Stimulated activated CD8-positive, alpha-beta memory T cell treated with anti-CD3 and anti-CD28 coated beads, Interleukin-15, amount 100 ng/mL, for 24 hours (primary cell): ENCODE measurements around the gene INAVA.

Source experiments
- DNase-seq: peaks from one replicate; pipeline ENCODE4 v3.0.0-alpha.2; 2020; ENCODE audit warnings: low read depth

The INAVA gene, protein sequence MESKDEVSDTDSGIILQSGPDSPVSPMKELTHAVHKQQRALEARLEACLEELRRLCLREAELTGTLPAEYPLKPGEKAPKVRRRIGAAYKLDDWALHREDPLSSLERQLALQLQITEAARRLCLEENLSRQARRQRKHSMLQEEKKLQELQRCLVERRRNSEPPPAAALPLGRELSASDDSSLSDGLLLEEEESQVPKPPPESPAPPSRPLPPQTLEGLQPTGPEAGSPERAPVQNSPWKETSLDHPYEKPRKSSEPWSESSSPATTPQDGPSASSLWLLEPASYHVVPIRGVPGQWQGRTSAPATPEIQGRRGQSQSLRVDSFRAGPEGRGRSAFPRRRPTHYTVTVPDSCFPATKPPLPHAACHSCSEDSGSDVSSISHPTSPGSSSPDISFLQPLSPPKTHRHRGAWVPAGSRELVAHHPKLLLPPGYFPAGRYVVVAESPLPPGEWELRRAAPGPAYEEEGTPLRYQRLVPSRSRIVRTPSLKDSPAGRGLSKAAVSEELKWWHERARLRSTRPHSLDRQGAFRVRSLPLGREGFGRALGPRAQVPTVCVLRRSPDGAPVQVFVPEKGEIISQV

DNA sequence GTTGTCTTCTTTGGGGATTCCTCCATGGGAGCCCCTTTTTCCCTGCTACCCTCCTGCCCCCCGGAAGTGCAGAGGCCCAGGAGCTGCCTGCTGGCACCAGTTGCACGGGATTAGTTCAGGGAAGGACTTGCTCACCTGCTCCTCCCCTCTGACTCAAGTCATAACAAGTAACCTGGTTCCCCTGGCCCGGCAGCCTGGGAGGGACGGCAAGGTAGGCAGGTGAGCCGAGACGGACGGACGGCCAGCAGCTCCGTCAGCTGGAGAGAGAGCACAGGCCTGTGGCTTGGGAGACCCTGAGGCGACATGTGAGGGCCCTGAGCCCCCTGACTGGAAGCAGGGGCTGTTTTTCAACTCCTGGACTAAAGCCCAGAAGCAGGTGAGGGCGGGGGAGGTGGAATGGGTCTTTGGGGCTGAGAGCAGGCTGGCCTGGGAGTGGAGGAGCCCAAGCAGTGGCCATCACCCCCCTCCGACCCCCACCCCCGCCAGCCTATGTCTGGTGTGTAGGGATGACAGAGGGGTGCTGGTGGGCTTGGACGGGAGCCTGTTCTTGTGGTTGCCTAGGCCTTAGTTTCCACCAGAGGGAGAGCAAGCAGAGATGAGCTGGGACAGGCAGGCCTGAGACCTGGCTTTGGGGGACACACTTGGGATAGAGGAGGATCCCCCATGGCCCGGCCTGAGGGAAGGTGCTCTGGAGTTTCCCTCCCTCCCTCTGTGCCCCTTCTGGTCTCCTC lies at the start of gene INAVA:
TSS of gene INAVA (plus strand) at position 189 of the 731 bp plus-strand sequence. CDS start 3,501 bp downstream, outside the sequence.
- DNase-seq = no peak

DNA sequence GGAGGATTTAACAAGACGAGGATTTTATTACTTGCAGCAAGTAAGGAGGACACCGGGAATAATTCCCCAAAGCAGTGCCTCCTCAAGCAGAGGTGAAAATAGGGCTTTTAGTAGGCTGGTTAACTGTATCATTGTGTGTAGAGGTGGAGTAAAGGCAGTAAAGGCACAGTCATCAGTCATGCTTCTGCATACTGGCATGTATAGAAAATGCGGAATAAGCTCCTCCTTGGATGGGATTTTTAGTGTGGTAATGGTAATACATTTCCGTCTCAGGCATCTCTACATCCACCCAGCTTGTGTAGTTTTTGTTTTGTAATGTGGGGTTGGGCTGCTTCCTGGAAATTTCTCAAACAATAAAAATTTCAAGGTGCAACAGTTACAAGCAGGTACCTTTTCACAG lies 49.3 kb upstream of the INAVA start:
- DNase-seq = no peak

DNA sequence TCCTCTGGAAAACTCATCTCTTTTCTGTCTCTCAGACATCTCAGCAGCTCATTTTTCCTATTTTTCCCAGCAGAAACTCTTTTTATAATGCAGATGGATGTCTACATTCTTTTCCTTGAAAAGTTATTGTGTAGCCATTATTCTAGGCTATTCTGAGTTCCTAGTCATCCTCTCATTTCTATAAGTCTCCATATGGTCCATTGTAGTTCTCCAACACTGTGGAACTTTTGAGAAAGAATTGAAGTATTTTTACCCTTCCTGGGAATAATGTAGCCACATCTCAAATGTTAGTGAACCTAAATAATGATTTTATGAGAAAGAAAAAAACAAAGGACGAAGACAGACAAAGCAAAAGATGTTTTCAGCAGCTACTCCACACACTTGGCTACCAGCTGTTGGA lies 48.3 kb upstream of the INAVA start:
- DNase-seq = no peak

DNA sequence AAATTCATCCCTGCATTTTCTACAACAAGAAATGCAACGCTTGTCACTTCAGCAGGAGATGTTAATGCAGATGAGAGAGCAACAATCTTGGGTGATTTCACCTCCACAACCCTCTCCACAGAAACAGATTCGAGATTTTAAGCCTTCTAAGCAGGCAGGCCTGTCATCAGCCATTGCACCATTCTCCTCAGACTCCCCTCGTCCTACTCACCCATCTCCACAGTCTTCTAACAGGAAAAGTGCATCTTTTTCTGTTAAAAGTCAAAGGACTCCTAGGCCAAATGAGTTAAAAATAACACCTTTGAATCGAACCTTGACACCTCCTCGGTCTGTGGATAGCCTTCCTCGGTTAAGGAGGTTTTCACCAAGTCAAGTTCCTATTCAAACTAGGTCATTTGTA lies 45.3 kb upstream of the INAVA start:
- no peak for DNase-seq

DNA sequence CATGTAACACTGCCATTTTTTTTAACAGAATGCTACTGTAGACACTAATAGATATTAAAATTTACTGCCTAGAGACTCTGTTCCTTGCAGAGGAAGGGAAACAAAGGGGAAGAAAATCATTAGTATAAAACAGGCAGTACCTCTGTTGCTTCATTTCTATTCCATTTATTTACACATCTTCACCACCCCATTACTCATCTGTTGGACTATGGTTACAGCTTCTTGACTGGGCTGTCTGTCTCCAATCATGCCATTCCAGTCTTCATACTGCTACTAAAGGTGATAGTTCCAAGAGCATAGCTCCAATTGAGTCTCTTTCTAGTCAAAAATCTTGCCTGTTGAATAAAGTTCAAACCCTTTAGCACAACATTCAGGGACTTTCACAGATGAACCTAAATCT lies 44.1 kb upstream of the INAVA start:
- no peak for DNase-seq

DNA sequence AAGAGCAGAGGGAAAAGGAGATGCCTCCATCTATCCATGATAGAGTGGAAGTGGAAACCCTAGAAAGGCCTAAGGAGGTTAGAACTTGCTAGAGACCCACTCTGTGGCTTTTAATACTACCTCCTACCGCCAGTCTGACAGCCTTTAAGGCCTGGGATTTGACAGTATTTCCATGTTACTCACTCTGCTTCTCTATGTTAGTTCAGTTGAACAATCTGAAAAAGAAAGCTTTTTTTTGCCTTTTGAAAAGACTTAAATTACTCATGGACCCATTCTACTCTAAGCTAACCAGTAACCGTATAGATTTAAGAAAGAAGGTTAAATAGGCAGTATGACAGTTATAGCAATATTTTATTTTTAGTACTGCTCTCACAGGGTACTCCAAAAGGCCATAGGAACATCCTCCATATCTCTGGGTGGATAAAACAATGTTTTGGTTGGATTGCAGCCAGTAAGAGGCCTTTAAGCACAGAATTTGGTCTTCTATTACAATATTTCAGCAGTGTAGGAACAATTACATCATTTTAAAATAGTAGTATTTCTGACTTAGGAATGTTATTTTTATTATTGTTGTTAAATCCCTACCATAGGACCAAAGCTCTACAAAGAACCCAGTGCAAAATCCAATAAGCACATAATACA lies 37.9 kb upstream of the INAVA start:
- no peak for DNase-seq

DNA sequence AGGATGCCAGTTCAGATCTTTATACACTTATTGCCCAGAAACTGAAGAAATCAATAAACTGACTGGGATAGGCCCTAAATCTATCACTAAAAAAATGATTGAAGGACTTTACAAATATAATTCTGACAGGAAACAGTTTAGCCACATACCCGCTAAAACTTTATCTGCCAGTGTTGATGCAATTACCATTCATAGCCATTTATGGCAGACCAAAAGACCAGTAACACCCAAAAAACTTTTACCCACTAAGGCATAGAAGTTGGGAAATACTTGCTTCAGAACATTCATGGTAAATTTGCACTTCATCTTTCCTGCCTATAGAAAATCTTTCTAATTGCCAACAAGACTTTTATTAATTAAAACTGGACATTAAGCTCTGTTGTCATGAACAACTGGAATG lies 36.9 kb upstream of the INAVA start:
- DNase-seq = no peak

DNA sequence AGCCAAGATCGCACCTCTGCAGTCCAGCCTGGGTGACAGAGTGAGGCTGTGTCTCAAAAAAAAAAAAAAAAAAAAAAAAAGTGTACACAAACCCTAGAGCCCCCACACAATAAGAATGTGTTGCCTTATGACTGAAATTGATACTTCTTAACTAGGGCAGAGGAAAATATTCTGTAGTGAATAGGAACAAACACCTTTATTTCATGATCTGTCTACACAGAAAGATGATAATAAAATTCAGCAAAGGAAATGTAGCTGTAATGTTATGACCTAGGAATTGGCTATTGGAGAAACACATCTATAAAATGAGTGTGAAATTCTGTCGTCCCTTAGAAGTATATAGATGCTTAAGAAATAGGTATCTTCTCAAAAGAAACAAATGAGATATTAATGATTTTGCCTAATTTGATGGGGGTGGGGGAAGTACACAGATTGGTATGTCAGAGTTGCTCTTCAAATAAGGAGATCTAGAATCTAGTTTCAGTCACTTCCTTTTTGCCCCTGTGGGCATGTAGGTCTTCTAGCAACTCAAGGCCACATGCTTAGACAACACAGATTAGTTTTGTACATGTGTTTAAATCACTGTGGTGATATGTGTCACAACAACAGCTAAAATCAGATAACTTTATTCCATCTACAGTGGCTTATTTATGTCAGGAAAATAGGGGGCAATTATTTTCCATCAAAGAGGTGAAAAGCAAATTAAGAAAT lies 32.6 kb upstream of the INAVA start:
- DNase-seq = no peak

DNA sequence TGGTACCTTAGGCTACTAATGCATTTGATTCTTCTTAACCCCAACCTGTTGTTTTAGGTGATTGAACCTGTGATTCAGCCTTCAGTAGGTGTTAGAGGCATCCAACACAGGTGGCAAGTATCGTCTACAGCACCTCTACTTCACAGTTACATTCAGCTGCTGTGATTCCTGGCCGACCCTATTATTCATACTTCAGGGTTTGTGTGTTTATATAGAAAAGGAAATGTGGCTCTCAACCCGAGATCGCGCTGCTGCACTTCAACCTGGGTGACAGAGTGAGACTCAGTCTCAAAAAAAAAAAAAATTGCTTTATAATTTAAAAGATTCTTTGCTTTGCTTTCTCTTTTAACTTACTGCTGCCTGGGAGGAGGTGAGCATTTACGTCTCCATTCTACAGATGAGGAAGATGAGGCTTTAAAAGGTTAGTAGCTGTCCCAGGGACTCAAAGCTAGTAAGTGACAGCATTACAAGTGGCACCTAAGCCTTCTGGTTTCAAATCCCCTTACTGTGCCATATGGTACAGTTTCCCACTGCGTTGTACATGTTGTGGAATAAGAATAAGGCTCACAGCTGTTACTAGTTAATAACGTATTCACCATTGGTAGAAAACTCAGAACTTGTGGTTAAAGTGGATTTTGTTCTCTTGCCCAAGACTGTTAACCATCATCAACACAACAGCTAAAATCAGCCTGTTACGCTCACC lies 31.8 kb upstream of the INAVA start:
- DNase-seq = no peak

DNA sequence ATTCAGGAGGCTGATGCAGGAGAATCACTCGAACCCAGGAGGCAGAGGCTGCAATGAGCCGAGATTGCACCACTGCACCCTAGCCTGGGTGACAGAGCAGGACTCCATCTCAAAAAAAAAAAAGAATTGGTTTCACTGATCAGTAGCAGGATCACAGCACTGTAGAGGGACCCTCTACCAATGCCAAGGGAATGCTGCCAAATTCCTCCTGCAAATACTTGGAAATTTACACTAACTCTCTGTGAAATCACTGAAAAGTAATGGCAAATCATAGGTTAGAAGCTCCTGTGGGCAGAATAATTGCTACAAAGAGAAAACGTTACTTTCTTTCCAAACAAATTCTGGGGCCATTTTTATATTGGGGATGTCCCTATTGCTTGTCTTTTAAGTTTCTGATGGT lies 28.6 kb upstream of the INAVA start:
- DNase-seq = no peak

DNA sequence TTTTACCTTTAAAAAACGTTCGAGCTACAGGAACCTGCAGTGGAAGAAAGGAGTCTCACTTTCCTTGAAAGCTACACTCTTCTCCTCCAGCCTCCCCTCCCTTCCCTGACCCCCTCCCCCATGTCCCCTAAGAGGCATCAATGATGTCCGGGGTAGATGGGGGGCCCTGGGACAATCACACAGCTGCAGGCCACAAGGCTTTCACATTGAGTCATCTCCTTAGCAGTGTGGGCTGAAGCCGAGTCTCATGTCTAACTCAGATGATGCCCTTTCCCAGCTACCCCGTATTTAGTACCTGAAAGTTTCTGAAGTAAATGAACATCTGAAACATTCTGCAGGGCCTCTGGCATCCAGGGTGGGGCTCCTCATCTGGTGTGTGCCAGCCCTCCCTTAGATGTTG lies 28.2 kb upstream of the INAVA start:
- no peak for DNase-seq

DNA sequence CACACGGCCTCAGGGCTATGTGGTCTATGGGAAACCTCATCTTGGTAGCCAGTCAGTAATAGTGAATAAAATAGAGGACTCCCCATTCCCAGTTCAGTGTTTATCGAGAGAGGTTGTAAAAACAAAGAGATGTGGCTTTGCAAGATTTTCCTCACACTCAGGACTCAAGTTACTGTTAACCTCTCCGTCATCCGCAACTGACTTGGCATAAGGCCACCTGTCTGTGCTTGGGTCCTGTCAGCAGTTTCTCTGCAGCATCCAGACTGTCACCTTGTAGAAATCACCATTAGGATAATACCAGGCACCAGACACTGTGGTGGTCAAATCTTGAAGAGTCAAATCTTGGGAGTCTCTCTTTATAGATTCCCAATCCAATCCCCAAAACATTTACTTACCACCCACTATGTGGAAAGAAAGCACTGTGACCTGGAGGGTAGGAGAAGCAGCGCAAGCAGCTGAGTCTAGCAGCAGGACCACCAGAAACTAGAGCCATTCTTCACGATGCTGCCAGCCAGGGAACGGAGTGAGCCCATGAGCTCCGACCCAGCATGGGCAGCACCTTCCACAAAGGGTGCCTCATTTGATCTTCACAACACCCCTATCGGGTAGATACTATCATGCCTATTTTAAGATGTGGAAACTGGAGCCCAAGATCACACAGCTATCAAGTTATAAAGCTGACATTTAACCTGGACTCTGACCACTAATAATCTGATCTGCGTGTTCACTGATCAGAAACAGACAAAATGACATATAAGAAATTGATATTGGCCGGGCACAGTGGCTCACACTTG lies 27.5 kb upstream of the INAVA start:
- no peak for DNase-seq

DNA sequence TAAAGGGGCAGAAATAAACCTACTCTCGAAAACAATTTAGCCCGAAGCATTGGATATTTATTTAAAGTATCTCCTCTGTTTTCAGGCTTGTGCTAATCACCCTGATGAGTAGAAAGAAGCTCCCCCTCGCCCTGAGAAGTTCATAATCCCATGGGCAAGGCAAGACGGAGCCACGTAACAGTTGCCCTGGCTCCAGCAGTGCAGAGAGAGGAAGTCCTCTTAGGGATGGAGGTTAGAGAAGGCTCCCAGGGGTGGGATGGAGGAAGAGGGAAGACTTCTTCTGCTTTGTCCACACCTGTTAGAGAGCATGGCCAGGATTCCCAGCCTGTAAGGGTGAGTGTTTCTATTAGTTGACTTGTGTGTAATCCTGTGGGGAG lies 25.3 kb upstream of the INAVA start:
- DNase-seq = no peak

DNA sequence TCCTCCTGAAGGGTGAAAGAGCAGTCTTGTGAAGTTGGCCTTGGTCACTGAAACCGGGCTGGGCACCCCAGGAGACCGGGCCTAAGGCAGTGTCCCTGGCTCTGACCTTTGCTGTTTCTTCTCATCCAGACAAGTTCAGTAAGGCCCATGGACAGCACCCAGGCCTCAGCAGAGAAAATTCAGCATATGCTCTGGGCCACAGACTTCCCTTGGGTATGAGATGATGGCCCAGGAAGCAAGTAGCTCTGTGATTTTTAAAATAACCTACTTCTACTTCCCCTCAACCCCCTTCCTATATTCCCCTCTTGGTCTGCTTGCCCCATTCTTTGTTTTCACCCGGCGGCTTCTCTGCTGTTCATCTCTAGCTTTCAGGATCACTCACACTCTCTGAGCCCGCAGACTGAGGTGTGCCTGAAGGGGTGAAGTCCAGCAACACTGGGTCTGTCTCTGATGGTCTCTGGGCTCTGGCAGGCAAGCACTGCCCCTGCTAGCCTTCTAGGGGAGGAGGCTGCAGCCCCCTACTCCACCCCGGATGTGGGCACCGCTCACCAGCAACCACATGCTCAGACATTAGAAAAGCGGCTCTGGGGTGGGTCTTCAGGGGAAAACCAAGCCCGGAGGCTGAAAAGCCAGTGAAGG lies 24.8 kb upstream of the INAVA start:
- no peak for DNase-seq

DNA sequence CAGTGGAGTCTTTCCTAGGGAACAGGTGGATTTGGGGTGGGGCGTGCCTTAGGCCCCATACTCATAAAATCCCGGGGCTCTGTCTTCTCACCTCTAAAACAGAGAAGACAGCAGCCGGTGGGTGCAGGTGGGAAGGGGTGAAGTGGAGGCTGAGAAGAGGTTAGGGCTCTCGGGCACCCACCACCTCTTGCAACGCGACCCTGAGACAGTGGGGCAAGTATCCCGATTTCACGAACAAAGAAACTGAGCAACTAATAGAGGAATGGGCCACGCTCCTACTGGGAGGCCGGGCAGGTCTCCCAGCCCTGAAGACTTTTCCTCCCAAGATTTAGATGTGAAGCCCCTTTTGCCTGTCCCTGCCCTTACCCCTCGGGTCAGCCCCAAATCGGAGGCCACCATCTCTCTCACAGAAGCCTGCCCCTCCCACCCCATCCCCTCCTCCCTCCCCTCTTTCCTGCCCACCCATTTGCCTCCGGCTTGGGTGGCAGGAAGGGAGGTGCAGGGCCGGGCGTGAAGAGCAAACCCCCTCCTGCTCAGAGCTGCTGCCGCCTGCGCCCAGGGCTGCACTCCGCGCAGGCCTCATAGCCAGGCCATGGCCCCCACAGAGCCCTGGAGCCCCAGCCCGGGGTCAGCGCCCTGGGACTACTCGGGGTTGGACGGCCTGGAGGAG lies 22.1 kb upstream of the INAVA start, which contains the start of gene GPR25:
TSS of gene GPR25 (plus strand) at position 536 of the 670 bp plus-strand sequence. CDS start at position 593, 57 bp downstream.
- no peak for DNase-seq

DNA sequence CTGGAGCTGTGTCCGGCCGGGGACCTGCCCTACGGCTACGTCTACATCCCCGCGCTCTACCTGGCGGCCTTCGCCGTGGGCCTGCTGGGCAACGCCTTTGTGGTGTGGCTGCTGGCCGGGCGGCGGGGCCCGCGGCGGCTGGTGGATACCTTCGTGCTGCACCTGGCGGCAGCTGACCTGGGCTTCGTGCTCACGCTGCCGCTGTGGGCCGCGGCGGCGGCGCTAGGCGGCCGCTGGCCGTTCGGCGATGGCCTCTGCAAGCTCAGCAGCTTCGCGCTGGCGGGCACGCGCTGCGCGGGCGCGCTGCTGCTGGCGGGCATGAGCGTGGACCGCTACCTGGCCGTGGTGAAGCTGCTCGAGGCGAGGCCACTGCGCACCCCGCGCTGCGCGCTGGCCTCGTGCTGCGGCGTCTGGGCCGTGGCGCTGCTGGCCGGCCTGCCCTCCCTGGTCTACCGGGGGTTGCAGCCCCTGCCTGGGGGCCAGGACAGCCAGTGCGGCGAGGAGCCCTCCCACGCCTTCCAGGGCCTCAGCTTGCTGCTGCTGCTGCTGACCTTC lies 21.5 kb upstream of the INAVA start:
- DNase-seq = no peak

DNA sequence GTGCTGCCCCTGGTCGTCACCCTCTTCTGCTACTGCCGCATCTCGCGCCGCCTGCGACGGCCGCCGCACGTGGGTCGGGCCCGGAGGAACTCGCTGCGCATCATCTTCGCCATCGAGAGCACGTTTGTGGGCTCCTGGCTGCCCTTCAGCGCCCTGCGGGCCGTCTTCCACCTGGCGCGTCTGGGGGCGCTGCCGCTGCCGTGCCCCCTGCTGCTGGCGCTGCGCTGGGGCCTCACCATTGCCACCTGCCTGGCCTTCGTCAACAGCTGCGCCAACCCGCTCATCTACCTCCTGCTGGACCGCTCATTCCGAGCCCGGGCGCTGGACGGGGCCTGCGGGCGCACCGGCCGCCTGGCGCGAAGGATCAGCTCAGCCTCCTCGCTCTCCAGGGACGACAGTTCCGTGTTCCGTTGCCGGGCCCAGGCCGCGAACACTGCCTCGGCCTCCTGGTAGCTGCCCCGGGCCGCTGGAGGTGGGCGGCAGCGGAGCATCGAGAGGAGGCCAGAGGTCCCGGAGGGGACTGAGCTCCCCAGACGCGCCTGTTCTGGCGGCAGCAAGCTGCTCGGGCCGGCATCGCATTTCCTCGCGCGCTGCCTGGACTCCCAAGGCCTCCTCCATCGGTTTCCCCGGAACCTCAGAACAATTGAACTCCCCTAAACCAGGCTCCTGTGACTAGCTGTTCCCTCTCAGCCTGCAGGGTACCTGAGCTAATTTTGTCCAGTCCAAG lies 20.9 kb upstream of the INAVA start:
- DNase-seq = no peak

DNA sequence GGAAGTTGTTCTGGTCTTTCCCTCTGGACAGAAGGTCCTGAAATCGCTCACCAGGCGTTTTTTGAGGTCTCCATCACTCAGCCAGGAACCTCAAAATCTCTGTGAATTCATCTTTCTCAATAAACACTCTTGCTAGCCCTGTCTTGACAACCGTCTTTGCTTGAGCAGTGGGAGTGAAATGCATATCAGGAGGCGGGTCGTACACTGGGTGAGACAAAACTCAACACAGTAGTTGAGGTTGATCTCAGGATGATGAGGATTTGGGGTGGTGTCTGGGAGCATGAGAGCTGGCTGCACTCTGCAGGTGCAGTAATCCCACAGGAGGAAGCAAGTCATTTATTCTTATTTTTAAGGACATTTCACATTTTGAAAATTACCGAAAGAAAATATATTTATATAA lies 20.0 kb upstream of the INAVA start:
- DNase-seq = no peak
